Aorta (tissue), 5 donors: ENCODE measurements around the gene CCL23. TPM values are rescaled to one million over a fixed set of nuclear protein-coding genes. Genes with fewer than 3 reads are reported as not detected.

Experiments used
- ATAC-seq: fragments of 200-7000 bp; cut with Tn5 transposase; one replicate; pipeline ENCODE4 v1.9.1; 2022; ENCODE audit warnings: moderate library complexity; ENCODE audit not compliant: low FRiP score
- DNase-seq, 2 donors: peaks; one replicate each; pipeline ENCODE4 v3.0.0-alpha.2; 2020
- H3K27ac ChIP-seq, 2 donors: one replicate each; pipeline ENCODE4 v1.5.1; 2013; ENCODE audit warnings: low read length in 2 of 2, mild to moderate bottlenecking in 2 of 2, moderate library complexity in 2 of 2, control low read depth in 1 of 2, inconsistent platforms in 1 of 2, low read depth in 1 of 2
- H3K27me3 ChIP-seq, 2 donors: one replicate each; pipeline ENCODE4 v1.6.1; 2013; ENCODE audit warnings: control low read depth in 1 of 2, low read length in 1 of 2, mild to moderate bottlenecking in 1 of 2, moderate library complexity in 1 of 2; ENCODE audit not compliant: insufficient read depth in 2 of 2, control insufficient read depth in 1 of 2
- H3K36me3 ChIP-seq, 2 donors: one replicate each; pipeline ENCODE4 v1.6.1; 2013; ENCODE audit warnings: control low read depth in 1 of 2, low read length in 1 of 2, mild to moderate bottlenecking in 1 of 2; ENCODE audit not compliant: insufficient read depth in 2 of 2, control insufficient read depth in 1 of 2
- H3K4me1 ChIP-seq, 2 donors: one replicate each; pipeline ENCODE4 v1.6.1; 2013; ENCODE audit warnings: low read length in 2 of 2, control low read depth in 1 of 2, mild to moderate bottlenecking in 1 of 2, moderate library complexity in 1 of 2; ENCODE audit not compliant: insufficient read depth in 2 of 2, control insufficient read depth in 1 of 2
- H3K4me3 ChIP-seq, 2 donors: one replicate each; pipeline ENCODE4 v1.5.1; 2013; ENCODE audit warnings: low read length in 2 of 2, control low read depth in 1 of 2, mild to moderate bottlenecking in 1 of 2
- H3K9me3 ChIP-seq: one replicate; pipeline ENCODE4 v1.6.1; 2013; ENCODE audit warnings: mild to moderate bottlenecking, low read length; ENCODE audit not compliant: control insufficient read depth
- WGBS, 2 donors: extraction: QIAGEN DNeasy Blood & Tissue Kit; methylation state at CpG; one replicate each; pipeline ENCODE4 v1.1.7; 2013; 5-methylcytosine and 5-hydroxymethylcytosine counted together
- intact Hi-C, 2 donors: fragments of 100-400 bp; cut with DNase I; formaldehyde crosslinking; loops; one replicate each; pipeline versions ENCODE4 v1.14.2 to v1.15.0; 2022
- polyA plus RNA-seq, 2 donors: library from polyadenylated mRNA; stranded (reverse); fragments of 200-250 nt; gene quantifications; one replicate each; pipeline ENCODE4 v1.2.3, GENCODE V29; 2013
- total RNA-seq, 2 donors: library from RNA; stranded (reverse); fragmentation: NEBNext Ultra II Directional; extraction: Animal tissue kit (Norgen Biotek cat#: 25700); gene quantifications; one replicate each; pipeline ENCODE4 v1.2.1, GENCODE V29; 2021
- donor health status: healthy with polysubstance abuse.
- donor health status: Bipolar disorder and iron deficiency.
- donor health status: DM: no; HTN: no; CAD: no.
- donor health status: DM: no; HTN: no; CAD: no.
- donor health status: DM: yes; HTN: yes; CAD: no.

Gene CCL23
- total and polyA plus RNA-seq, 4 donors: 5.6 to 8.6 TPM; not detected in 2

GRCh38 chr17:35981908-35982330, 35.9 kb downstream of the CCL23 start:
- no peak overlapping the region for H3K4me3 ChIP-seq
- intact Hi-C loops: no loop called here
- H3K27ac ChIP-seq: no peak overlapping the region
- no peaks in the 10 kb centered on the region for H3K9me3 ChIP-seq
- ATAC-seq (no peak), DNase-seq (no peak)
- H3K4me1 ChIP-seq: no peaks in the 10 kb centered on the region
- 62 to 72% methylated on average over 4 of the region's 4 CpGs for WGBS, 2 donors
- H3K27me3 ChIP-seq: peaks cover 0 to 3% of the 10 kb centered on the region in 2 donors
- H3K36me3 ChIP-seq: no peaks in the 10 kb centered on the region

DNA sequence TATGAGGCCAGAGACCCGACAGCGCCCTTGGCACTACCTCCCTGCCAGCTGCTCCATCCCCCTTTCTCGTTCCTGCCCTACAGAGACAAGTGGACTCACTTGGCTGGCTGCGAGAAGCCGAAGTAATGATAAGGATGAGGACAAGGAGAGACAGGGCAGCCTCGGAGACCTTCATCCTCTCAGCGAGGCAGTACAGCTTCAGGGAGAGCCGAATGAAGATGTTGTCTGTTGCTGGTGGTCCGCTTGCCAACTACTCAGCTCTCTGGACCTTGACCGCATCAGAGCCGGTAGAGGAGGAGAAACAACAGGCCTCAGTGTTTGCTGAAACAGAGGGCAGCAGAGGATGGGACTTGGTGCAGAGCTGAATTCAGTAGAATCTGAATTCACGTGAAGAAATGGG, 36.5 kb downstream of the CCL23 start, which contains the start of gene CCL16:
Gene CCL16, minus strand, starts transcription at position 252 of the 400 bp plus-strand sequence. Its CDS starts 77 bp downstream, at position 175.
- no peak for ATAC-seq
- intact Hi-C loops: no loop called here
- Histone ChIP-seq H3K4me3 (no peak within 1 kb of the TSS), H3K9me3 (no peaks in the 10 kb centered on the region), H3K27me3 (peaks cover 0 to 3% of the 10 kb centered on the region in 2 donors), H3K27ac (no peak within 1 kb of the TSS), H3K4me1 (no peaks in the 10 kb centered on the region), H3K36me3 (no peaks in the 10 kb centered on the region)
- no peak for DNase-seq
- 89 to 90% methylated on average over 12 of the region's 12 CpGs for WGBS, 2 donors

GRCh38 chr17:35978346-35978745, 39.4 kb downstream of the CCL23 start:
- WGBS, 2 donors: 70 to 71% methylated on average over 3 of the region's 3 CpGs
- intact Hi-C loops: loop anchor here in 1 of 2 donors (10.0 kb wide), 1 partner anchor 166 kb away; no protein-coding TSS in a partner anchor
- ATAC-seq: no peak
- H3K4me1 ChIP-seq: no peaks in the 10 kb centered on the region
- no peaks in the 10 kb centered on the region for H3K27me3 ChIP-seq
- H3K36me3 ChIP-seq: no peaks in the 10 kb centered on the region
- no peaks in the 10 kb centered on the region for H3K9me3 ChIP-seq
- DNase-seq: no peak
- no peak overlapping the region for H3K27ac ChIP-seq
- H3K4me3 ChIP-seq: no peak overlapping the region

- intact Hi-C loops: loop anchor here in 1 of 2 donors (10.0 kb wide), 1 partner anchor 167 kb away; no protein-coding TSS in a partner anchor
- H3K27ac ChIP-seq: no peak overlapping the region
- WGBS, 2 donors: 91 to 92% methylated on average over 6 to 7 of the region's 7 CpGs
- DNase-seq: no peak
- H3K27me3 ChIP-seq: no peaks in the 10 kb centered on the region
- ATAC-seq: no peak
- H3K36me3 ChIP-seq: no peaks in the 10 kb centered on the region
- H3K4me3 ChIP-seq: no peak overlapping the region
- no peaks in the 10 kb centered on the region for H3K4me1 ChIP-seq
- H3K9me3 ChIP-seq: no peaks in the 10 kb centered on the region
Measured at GRCh38 chr17:35977509-35977908, 40.3 kb downstream of the CCL23 start.

- intact Hi-C loops: loop anchor here in 1 of 2 donors (10.0 kb wide), 1 partner anchor 171 kb away; no protein-coding TSS in a partner anchor
- ATAC-seq (no peak), DNase-seq (no peak)
- H3K27ac ChIP-seq: no peak overlapping the region
- WGBS, 2 donors: 40 to 51% methylated on average over 10 of the region's 10 CpGs
- no peaks in the 10 kb centered on the region for H3K36me3 ChIP-seq
- no peaks in the 10 kb centered on the region for H3K9me3 ChIP-seq
- H3K4me1 ChIP-seq: no peaks in the 10 kb centered on the region
- H3K27me3 ChIP-seq: no peaks in the 10 kb centered on the region
- H3K4me3 ChIP-seq: no peak overlapping the region
Measured at GRCh38 chr17:35973333-35974260, 44.2 kb downstream of the CCL23 start.

DNA sequence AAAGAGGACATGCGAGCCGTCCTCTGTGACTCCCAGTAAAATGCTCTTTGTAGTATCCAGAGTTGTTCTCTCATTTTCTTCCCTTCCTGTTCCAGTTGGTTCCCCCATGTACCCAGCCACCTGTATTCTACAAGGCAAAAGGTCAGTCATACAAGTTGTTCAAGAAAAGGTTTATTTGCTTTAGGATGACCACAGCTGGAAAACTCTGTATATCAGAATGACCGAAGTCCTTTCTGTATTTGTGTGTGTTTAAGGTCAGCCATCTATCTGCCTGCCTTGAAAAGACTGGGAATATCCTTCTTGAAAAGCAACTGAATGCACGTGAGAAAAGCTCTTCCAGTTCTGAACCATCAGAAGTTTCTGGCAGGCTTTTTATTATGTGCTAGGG, 44.8 kb downstream of the CCL23 start:
- WGBS, 2 donors: 70 to 77% methylated on average over 4 of the region's 4 CpGs
- intact Hi-C loops: loop anchor here in 1 of 2 donors (10.0 kb wide), 1 partner anchor 172 kb away; no protein-coding TSS in a partner anchor
- Histone ChIP-seq H3K4me1 (no peaks in the 10 kb centered on the region), H3K27ac (no peak overlapping the region), H3K9me3 (no peaks in the 10 kb centered on the region), H3K36me3 (no peaks in the 10 kb centered on the region), H3K27me3 (no peaks in the 10 kb centered on the region), H3K4me3 (no peak overlapping the region)
- DNase-seq: no peak
- no peak for ATAC-seq

DNA sequence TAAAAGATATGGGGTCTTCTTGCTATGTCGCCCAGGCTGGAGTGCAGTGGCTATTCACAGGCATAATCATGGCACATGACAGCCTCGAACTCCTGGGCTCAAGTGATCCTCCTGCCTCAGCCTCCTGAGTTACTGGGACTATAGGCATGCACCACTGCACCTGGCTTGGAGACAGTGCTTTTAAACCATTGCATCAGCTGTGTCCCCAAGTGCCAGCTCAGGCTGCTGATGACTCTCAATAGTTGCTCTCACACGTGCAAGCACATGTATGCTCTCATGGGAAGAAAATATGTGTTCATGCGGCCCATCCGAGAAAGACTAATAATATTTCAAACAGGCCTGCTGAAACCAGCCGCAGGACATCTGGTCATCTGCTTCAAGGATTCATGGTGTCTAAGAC, 45.2 kb downstream of the CCL23 start:
- intact Hi-C loops: loop anchor here in 1 of 2 donors (10.0 kb wide), 1 partner anchor 172 kb away; no protein-coding TSS in a partner anchor

DNA sequence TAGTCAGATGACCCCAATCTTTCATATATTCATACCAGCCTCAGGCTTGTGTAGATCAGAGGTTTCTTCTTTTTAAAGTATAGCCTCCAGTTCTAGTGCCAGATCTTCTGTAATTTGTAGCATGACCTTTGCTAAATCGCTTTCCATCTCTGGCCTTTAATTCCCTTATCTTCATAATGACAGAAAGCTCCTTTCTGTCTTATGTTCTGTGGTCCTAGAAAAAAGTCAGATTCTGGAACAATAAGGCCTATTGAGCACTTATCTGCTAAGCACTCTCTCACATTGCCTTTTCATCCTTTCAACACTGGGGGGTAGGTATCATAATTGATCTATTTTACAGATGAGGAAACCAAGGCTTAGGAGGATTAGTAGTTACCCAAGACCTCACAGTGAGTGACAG, 45.7 kb downstream of the CCL23 start:
- no peak for ATAC-seq
- WGBS, 2 donors: 85 to 86% methylated on average over 1 of the region's 1 CpG

More for the DNA sequence above, 45.2 kb downstream of the CCL23 start:
- H3K36me3 ChIP-seq: no peaks in the 10 kb centered on the region
- H3K4me1 ChIP-seq: no peaks in the 10 kb centered on the region
- no peak overlapping the region for H3K4me3 ChIP-seq
- H3K27me3 ChIP-seq: no peaks in the 10 kb centered on the region
- no peaks in the 10 kb centered on the region for H3K9me3 ChIP-seq
- H3K27ac ChIP-seq: no peak overlapping the region
- ATAC-seq (no peak), DNase-seq (no peak)
- WGBS, 2 donors: 77 to 84% methylated on average over 6 of the region's 6 CpGs

More for the DNA sequence above, 45.7 kb downstream of the CCL23 start:
- DNase-seq: no peak
- intact Hi-C loops: loop anchor here in 1 of 2 donors (10.0 kb wide), 1 partner anchor 173 kb away; no protein-coding TSS in a partner anchor
- Histone ChIP-seq H3K4me3 (no peak overlapping the region), H3K27me3 (no peaks in the 10 kb centered on the region), H3K4me1 (no peaks in the 10 kb centered on the region), H3K36me3 (no peaks in the 10 kb centered on the region), H3K27ac (no peak overlapping the region), H3K9me3 (no peaks in the 10 kb centered on the region)
